Mesangial cell (primary cell): ENCODE measurements around the gene GOLGA8M. TPM values are rescaled to one million over a fixed set of nuclear protein-coding genes. Genes with fewer than 3 reads are reported as not detected.

Experiments used
- total RNA-seq: library from RNA; depleted of rRNA; stranded (reverse); fragments of >200 nt; gene quantifications from 2 replicates; pipeline ENCODE4 v1.2.3, GENCODE V29; 2015

The GOLGA8M gene, protein sequence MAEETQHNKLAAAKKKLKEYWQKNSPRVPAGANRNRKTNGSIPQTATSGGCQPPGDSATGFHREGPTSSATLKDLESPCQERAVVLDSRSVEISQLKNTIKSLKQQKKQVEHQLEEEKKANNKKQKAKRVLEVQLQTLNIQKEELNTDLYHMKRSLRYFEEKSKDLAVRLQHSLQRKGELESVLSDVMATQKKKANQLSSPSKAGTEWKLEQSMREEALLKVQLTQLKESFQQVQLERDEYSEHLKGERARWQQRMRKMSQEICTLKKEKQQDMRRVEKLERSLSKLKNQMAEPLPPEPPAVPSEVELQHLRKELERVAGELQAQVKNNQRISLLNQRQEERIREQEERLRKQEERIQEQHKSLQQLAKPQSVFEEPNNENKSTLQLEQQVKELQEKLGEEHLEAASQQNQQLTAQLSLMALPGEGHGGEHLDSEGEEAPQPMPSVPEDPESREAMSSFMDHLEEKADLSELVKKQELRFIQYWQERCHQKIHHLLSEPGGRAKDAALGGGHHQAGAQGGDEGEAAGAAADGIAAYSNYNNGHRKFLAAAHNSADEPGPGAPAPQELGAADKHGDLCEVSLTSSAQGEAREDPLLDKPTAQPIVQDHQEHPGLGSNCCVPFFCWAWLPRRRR
- 0.25 TPM in 1 of 2 replicates, not detected in the other for total RNA-seq

DNA sequence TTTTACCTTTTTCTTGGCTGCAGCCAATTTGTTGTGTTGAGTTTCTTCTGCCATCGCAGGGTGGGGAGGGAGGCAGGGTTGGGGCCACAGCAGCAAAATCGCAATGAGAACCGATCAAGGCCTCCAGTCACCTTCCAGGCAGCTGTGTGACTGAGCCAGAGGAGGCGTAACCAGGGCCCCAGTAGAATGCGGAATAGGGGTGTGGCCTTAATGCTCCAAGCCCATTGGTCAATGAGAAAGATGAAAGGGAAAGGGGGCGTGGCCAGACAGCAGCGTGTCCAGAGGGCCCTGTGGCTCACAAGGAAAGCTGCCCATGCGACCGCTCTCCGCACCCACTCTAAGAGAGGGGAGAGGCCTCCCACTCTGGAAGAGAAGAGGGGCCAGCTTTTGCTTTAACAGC lies at the start of gene GOLGA8M:
TSS of gene GOLGA8M (minus strand) at position 152 of the 400 bp plus-strand sequence. CDS start at position 54, 98 bp downstream.

Other genes with a start within 250 kb of the GOLGA8M start
- not detected in 2 replicates for gene GOLGA8G, start 179.4 kb downstream of the GOLGA8M start, total RNA-seq
- not detected in 2 replicates for gene GOLGA6L25, start 158.9 kb downstream of the GOLGA8M start, total RNA-seq
- not detected in 2 replicates for gene GOLGA6L7, start 136.2 kb upstream of the GOLGA8M start, total RNA-seq
- 31.3 and 35.4 TPM in 2 replicates for gene APBA2, start 173.6 kb upstream of the GOLGA8M start, total RNA-seq